Ovary (tissue), 3 donors: ENCODE results near the gene UTP15.

ENCODE experiments used
- CTCF ChIP-seq, 3 donors: fragments of 450-650 bp in 2 of 3; fragments of 200-600 bp in 1 of 3; IDR thresholded peaks; one replicate each; pipeline versions ENCODE4 v1.5.1 to v1.8.0; 2016 to 2022; ENCODE audit warnings: antibody characterized with exemption in 3 of 3, mild to moderate bottlenecking in 1 of 3
- POLR2A ChIP-seq: fragments of 450-650 bp; IDR thresholded peaks from one replicate; pipeline ENCODE4 v1.6.1; 2017; ENCODE audit warnings: antibody characterized with exemption, mild to moderate bottlenecking, moderate library complexity
- donor health status: DM: no; HTN: no; CAD: no.

GRCh38 chr5:73525606-73526203, 39.8 kb upstream of the UTP15 start:
- TF ChIP-seq CTCF (IDR thresholded peaks at IDR 0.05) = no peak
- no peak for TF ChIP-seq POLR2A
